Stomach (tissue), 4 donors: ENCODE measurements around the gene SLC1A2.

Source experiments
- EP300 ChIP-seq: sonication (generic); formaldehyde crosslinking; IDR thresholded peaks from one replicate; pipeline ENCODE4 v1.6.1; 2017; ENCODE audit warnings: antibody characterized with exemption
- POLR2A ChIP-seq, 4 donors: fragments of 450-650 bp; IDR thresholded peaks; one replicate each; pipeline ENCODE4 v1.6.1; 2016; ENCODE audit warnings: antibody characterized with exemption in 4 of 4, control low read depth in 2 of 4, mild to moderate bottlenecking in 1 of 4, moderate library complexity in 1 of 4
- POLR2AphosphoS5 ChIP-seq, 3 donors: sonication (generic); formaldehyde crosslinking; IDR thresholded peaks; one replicate each; pipeline ENCODE4 v1.6.1; 2016; ENCODE audit warnings: antibody characterized with exemption in 3 of 3
- TF ChIP-seq, protein P1 (sequence below), 7 experiments: fragments of 450-650 bp in 4 of 7; fragments of 200-600 bp in 3 of 7; sonication (generic) in 3 of 7; IDR thresholded peaks; one replicate each; pipeline ENCODE4 v1.5.1; 2016 to 2019; ENCODE audit warnings: antibody characterized with exemption in 7 of 7, control low read depth in 2 of 7, mild to moderate bottlenecking in 1 of 7

GRCh38 chr11:35365961-35366360 lies 53.4 kb downstream of the SLC1A2 start:
- TF ChIP-seq, protein P1, sequence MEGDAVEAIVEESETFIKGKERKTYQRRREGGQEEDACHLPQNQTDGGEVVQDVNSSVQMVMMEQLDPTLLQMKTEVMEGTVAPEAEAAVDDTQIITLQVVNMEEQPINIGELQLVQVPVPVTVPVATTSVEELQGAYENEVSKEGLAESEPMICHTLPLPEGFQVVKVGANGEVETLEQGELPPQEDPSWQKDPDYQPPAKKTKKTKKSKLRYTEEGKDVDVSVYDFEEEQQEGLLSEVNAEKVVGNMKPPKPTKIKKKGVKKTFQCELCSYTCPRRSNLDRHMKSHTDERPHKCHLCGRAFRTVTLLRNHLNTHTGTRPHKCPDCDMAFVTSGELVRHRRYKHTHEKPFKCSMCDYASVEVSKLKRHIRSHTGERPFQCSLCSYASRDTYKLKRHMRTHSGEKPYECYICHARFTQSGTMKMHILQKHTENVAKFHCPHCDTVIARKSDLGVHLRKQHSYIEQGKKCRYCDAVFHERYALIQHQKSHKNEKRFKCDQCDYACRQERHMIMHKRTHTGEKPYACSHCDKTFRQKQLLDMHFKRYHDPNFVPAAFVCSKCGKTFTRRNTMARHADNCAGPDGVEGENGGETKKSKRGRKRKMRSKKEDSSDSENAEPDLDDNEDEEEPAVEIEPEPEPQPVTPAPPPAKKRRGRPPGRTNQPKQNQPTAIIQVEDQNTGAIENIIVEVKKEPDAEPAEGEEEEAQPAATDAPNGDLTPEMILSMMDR (IDR thresholded peaks at IDR 0.05): no peak
- TF ChIP-seq POLR2A (IDR thresholded peaks at IDR 0.05): no peak
- no peak for TF ChIP-seq POLR2AphosphoS5 (IDR thresholded peaks at IDR 0.05)
- TF ChIP-seq EP300: no peak
